HepG2 (cell line): Measurements from ENCODE around the gene TPD52L2. TPM values are rescaled to one million over a fixed set of nuclear protein-coding genes. Genes with fewer than 3 reads are reported as not detected.

Experiments
- ATAD3A ChIP-seq: sonication (generic); formaldehyde crosslinking; IDR thresholded peaks from 2 replicates; pipeline ENCODE4 v1.4.0; 2020; ENCODE audit warnings: missing genetic modification reagents
- DNMT3B ChIP-seq: conservative IDR thresholded peaks from 2 replicates; pipeline ENCODE4 v1.6.1; 2016; ENCODE audit warnings: missing biosample characterization, control low read depth
- EP300 ChIP-seq, 3 experiments: sonication (generic) in 1 of 3; formaldehyde crosslinking in 1 of 3; IDR thresholded peaks; 2 replicates each; pipeline versions ENCODE4 v1.5.1 to v1.6.1; 2011 to 2020; ENCODE audit warnings: low read depth in 2 of 3, low read length in 2 of 3, borderline replicate concordance in 1 of 3, improper control_type of control experiment in 1 of 3, mild to moderate bottlenecking in 1 of 3, missing genetic modification reagents in 1 of 3, moderate library complexity in 1 of 3
- FOXA3 ChIP-seq: IDR thresholded peaks from 2 replicates; pipeline ENCODE4 v1.6.1; 2016; ENCODE audit warnings: missing genetic modification reagents, missing compliant biosample characterization
- GTF2F1 ChIP-seq: fragments of 150-350 bp; IDR thresholded peaks from 2 replicates; pipeline ENCODE4 v1.6.1; 2014; ENCODE audit warnings: low read length
- HOXA9 ChIP-seq: sonication (generic); formaldehyde crosslinking; IDR thresholded peaks from 2 replicates; pipeline ENCODE4 v1.8.1; 2022; ENCODE audit warnings: missing genetic modification reagents, mild to moderate bottlenecking, moderate library complexity, borderline replicate concordance
- IRX3 ChIP-seq: sonication (generic); formaldehyde crosslinking; IDR thresholded peaks from 2 replicates; pipeline ENCODE4 v1.8.1; 2023; ENCODE audit warnings: mild to moderate bottlenecking, low read depth, missing genetic modification reagents, borderline replicate concordance
- ISL2 ChIP-seq: sonication (generic); formaldehyde crosslinking; IDR thresholded peaks from 2 replicates; pipeline ENCODE4 v1.5.0; 2020; ENCODE audit warnings: missing genetic modification reagents
- KDM5A ChIP-seq: fragments of 200-600 bp; sonication (generic); IDR thresholded peaks from 2 replicates; pipeline ENCODE4 v1.7.0; 2018; ENCODE audit warnings: antibody characterized with exemption, mild to moderate bottlenecking, low read length, borderline replicate concordance
- KDM5B ChIP-seq: sonication (generic); formaldehyde crosslinking; IDR thresholded peaks from 2 replicates; pipeline ENCODE4 v1.4.0; 2020; ENCODE audit warnings: missing genetic modification reagents, mild to moderate bottlenecking, borderline replicate concordance
- MIER3 ChIP-seq: IDR thresholded peaks from 2 replicates; pipeline ENCODE4 v1.6.1; 2016; ENCODE audit warnings: missing compliant biosample characterization, borderline replicate concordance
- PAF1 ChIP-seq: IDR thresholded peaks from 2 replicates; pipeline ENCODE4 v1.6.1; 2016; ENCODE audit warnings: missing genetic modification reagents, missing compliant biosample characterization
- RBM22 ChIP-seq: fragments of 200-400 bp; formaldehyde crosslinking; optimal IDR thresholded peaks from 2 replicates; pipeline ENCODE3; 2017; ENCODE audit warnings: mild to moderate bottlenecking, low read length, moderate library complexity
- RBM39 ChIP-seq: fragments of 200-400 bp; formaldehyde crosslinking; IDR thresholded peaks from one replicate; pipeline ENCODE4 v1.6.1; 2018; ENCODE audit warnings: antibody characterized with exemption, mild to moderate bottlenecking, low read depth, low read length; ENCODE audit not compliant: poor library complexity, severe bottlenecking
- TOE1 ChIP-seq: sonication (generic); formaldehyde crosslinking; IDR thresholded peaks from 2 replicates; pipeline ENCODE4 v1.4.0; 2020; ENCODE audit warnings: mild to moderate bottlenecking, missing genetic modification reagents
- TSC22D2 ChIP-seq: sonication (generic); formaldehyde crosslinking; IDR thresholded peaks from 2 replicates; pipeline ENCODE4 v1.5.1; 2020; ENCODE audit warnings: missing genetic modification reagents, mild to moderate bottlenecking, borderline replicate concordance
- ZNF10 ChIP-seq: sonication (generic); formaldehyde crosslinking; IDR thresholded peaks from 2 replicates; pipeline ENCODE4 v1.4.0; 2020; ENCODE audit warnings: mild to moderate bottlenecking, low read depth, missing genetic modification reagents, borderline replicate concordance
- ZNF101 ChIP-seq: sonication (generic); formaldehyde crosslinking; IDR thresholded peaks from 2 replicates; pipeline ENCODE4 v1.4.0; 2020; ENCODE audit warnings: mild to moderate bottlenecking, low read depth, missing genetic modification reagents, borderline replicate concordance
- ZNF350 ChIP-seq: sonication (generic); formaldehyde crosslinking; IDR thresholded peaks from 2 replicates; pipeline ENCODE4 v1.4.0; 2020; ENCODE audit warnings: mild to moderate bottlenecking, low read depth, missing genetic modification reagents, borderline replicate concordance
- ZNF44 ChIP-seq: sonication (generic); formaldehyde crosslinking; IDR thresholded peaks from 2 replicates; pipeline ENCODE4 v1.5.1; 2020; ENCODE audit warnings: mild to moderate bottlenecking, missing genetic modification reagents
- ZNF484 ChIP-seq: sonication (generic); formaldehyde crosslinking; IDR thresholded peaks from 2 replicates; pipeline ENCODE4 v1.5.1; 2020; ENCODE audit warnings: mild to moderate bottlenecking, low read depth, missing genetic modification reagents, borderline replicate concordance
- ZNF761 ChIP-seq: sonication (generic); formaldehyde crosslinking; conservative IDR thresholded peaks from 2 replicates; pipeline ENCODE4 v1.4.0; 2020; ENCODE audit warnings: mild to moderate bottlenecking, missing genetic modification reagents
- ZNF788 ChIP-seq: sonication (generic); formaldehyde crosslinking; IDR thresholded peaks from 2 replicates; pipeline ENCODE4 v1.5.0; 2020; ENCODE audit warnings: mild to moderate bottlenecking, missing genetic modification reagents, borderline replicate concordance
- polyA plus RNA-seq, 8 experiments: library from polyadenylated mRNA; depleted of rRNA in 3 of 8; stranded (reverse) in 7 of 8; unstranded in 1 of 8; fragments of >200 nt; fragmentation: Illumina TruSeq in 4 of 8; extraction: Trizol in 4 of 8; gene quantifications; 2 replicates each; pipeline versions ENCODE4 v1.2.1 to v1.2.3, GENCODE V29; 2011 to 2016; ENCODE audit warnings: low read depth in 4 of 8, missing spikeins in 1 of 8, mixed read lengths in 1 of 8; ENCODE audit not compliant: insufficient read depth in 1 of 8
- total RNA-seq, 5 experiments: library from RNA; depleted of rRNA; stranded (reverse); fragments of >200 nt; fragmentation: Illumina TruSeq; extraction: Trizol; gene quantifications; 2 replicates each; pipeline ENCODE4 v1.2.3, GENCODE V29; 2016; ENCODE audit warnings: low read depth in 1 of 5
- TF ChIP-seq, protein P1 (sequence below): sonication (generic); formaldehyde crosslinking; IDR thresholded peaks from 2 replicates; pipeline ENCODE4 v1.4.0; 2020; ENCODE audit warnings: missing genetic modification reagents
- TF ChIP-seq, protein P2 (sequence below): sonication (generic); formaldehyde crosslinking; IDR thresholded peaks from 2 replicates; pipeline ENCODE4 v1.5.0; 2020; ENCODE audit warnings: missing genetic modification reagents, mild to moderate bottlenecking, borderline replicate concordance
- TF ChIP-seq, protein P3 (sequence below): sonication (generic); formaldehyde crosslinking; IDR thresholded peaks from 2 replicates; pipeline ENCODE4 v1.8.1; 2023; ENCODE audit warnings: mild to moderate bottlenecking, missing genetic modification reagents, borderline replicate concordance
- TF ChIP-seq, protein P4 (sequence below): sonication (generic); formaldehyde crosslinking; IDR thresholded peaks from 2 replicates; pipeline ENCODE4 v1.9.0; 2021; ENCODE audit warnings: missing genetic modification reagents, mild to moderate bottlenecking, borderline replicate concordance

The TPD52L2 gene
- total and polyA plus RNA-seq, 2 of the 13 experiments (the other 11 are each of a cell fraction or from before 2014, with no cell fraction given) = 156 to 184 TPM

DNA sequence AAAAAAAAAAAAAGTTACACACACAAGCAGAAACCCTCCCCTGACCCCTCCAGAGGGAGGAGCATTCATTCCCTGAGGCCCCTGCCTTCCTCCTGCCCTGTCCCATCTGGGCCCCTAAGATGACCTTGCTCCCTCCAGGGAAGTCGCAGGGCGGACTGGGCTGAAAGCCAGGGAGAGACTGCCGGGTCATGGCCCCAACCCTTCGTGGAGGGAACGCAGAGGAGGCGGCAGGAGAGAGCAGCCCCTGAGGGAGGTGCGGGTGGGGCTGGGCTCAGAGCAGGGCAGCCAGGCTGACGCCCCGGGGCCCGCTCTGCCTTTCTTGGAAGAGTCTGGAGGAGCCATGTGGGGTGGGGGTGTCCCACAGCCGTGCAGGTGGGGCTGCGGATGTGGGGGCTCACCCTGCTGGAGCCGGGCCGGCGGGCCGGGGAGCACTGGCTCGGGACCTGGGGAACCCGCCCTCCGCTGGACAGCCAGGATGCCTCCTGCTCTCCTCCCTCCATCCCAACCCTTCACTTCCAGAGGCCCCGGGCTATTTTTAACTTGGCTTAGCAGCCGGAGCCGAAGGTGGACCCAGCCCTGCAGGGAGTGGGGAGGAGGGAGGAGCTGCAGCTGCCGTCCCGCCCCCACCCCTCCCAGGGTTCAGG, 18.8 kb upstream of the TPD52L2 start (continued):
- TF ChIP-seq, protein P1, sequence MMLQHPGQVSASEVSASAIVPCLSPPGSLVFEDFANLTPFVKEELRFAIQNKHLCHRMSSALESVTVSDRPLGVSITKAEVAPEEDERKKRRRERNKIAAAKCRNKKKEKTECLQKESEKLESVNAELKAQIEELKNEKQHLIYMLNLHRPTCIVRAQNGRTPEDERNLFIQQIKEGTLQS (CRISPR knock-in tag) = no peak
- TF ChIP-seq ISL2 (0 out of 2 replicates have a peak, but pooled peaks have one; percentile 47), HOXA9 (no peak), ATAD3A (no peak), MIER3 (CRISPR knock-in tag) (no peak), ZNF10 (CRISPR knock-in tag) (no peak), RBM39 (peak; percentile 45), KDM5B (CRISPR knock-in tag) (0 out of 2 replicates have a peak, but pooled peaks have one; percentile 31), PAF1 (CRISPR knock-in tag) (no peak), KDM5A (no peak), IRX3 (CRISPR knock-in tag) (0 out of 2 replicates have a peak, but pooled peaks have one; percentile 27), DNMT3B (no peak), ZNF101 (no peak), ZNF484 (CRISPR knock-in tag) (no peak), FOXA3 (CRISPR knock-in tag) (0 out of 2 replicates have a peak, but pooled peaks have one; percentile 10), ZNF350 (peak; percentile 54; the same call in 1 of the 2 replicates), TOE1 (no peak), GTF2F1 (no peak), RBM22 (no peak), ZNF788 (CRISPR knock-in tag) (peak; percentile 74; the same call in 1 of the 2 replicates), EP300 (IDR thresholded peaks at IDR 0.05; ENCODE audit: low read depth in 2 of 2, low read length in 2 of 2) (peak in 1 of 2 experiments; percentile 59; a peak in 1 of 4 replicates), EP300 (CRISPR knock-in tag; IDR thresholded peaks at IDR 0.05; ENCODE audit: borderline replicate concordance) (no peak), ZNF44 (no peak), TSC22D2 (CRISPR knock-in tag) (no peak), ZNF761 (CRISPR knock-in tag) (no peak)
- TF ChIP-seq, protein P2, sequence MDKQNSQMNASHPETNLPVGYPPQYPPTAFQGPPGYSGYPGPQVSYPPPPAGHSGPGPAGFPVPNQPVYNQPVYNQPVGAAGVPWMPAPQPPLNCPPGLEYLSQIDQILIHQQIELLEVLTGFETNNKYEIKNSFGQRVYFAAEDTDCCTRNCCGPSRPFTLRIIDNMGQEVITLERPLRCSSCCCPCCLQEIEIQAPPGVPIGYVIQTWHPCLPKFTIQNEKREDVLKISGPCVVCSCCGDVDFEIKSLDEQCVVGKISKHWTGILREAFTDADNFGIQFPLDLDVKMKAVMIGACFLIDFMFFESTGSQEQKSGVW = no peak
- TF ChIP-seq, protein P3, sequence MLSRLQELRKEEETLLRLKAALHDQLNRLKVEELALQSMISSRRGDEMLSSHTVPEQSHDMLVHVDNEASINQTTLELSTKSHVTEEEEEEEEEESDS (CRISPR knock-in tag) = no peak; the same call in 1 of the 2 replicates
- TF ChIP-seq, protein P4, sequence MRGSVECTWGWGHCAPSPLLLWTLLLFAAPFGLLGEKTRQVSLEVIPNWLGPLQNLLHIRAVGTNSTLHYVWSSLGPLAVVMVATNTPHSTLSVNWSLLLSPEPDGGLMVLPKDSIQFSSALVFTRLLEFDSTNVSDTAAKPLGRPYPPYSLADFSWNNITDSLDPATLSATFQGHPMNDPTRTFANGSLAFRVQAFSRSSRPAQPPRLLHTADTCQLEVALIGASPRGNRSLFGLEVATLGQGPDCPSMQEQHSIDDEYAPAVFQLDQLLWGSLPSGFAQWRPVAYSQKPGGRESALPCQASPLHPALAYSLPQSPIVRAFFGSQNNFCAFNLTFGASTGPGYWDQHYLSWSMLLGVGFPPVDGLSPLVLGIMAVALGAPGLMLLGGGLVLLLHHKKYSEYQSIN (CRISPR knock-in tag) = no peak
